Effector memory CD8-positive, alpha-beta T cell (primary cell): ENCODE measurements around the gene ABI2.
A peak's percentile ranks its signal among the peaks of the same experiment; 100 is the strongest.
"Not testable (repeated sequence)": the region's sequence is repeated elsewhere in the genome, so short reads cannot be mapped to it uniquely, and the experiment has no call there.

Experiments used
- ATAC-seq: fragments of 150-1000 bp; cut with Tn5 transposase; replicated peaks from 2 replicates; pipeline ENCODE4 v1.10.0; 2021; ENCODE audit warnings: mild to moderate bottlenecking, moderate library complexity
- DNase-seq, 3 experiments: peaks; one replicate each; pipeline ENCODE4 v3.0.0; 2021
- H3K27ac Mint-ChIP-seq, 2 donors: one replicate each; pipeline ENCODE4 v1.8.0; 2022; ENCODE audit warnings: mild to moderate bottlenecking in 2 of 2, mixed read lengths in 2 of 2, moderate library complexity in 2 of 2
- H3K27me3 Mint-ChIP-seq, 2 donors: one replicate each; pipeline ENCODE4 v1.8.0; 2022; ENCODE audit warnings: mixed read lengths in 2 of 2
- H3K36me3 Mint-ChIP-seq: one replicate; pipeline ENCODE4 v1.8.0; 2022; ENCODE audit warnings: mild to moderate bottlenecking, moderate library complexity, mixed read lengths; ENCODE audit not compliant: insufficient read depth
- H3K4me1 Mint-ChIP-seq, 2 donors: one replicate each; pipeline ENCODE4 v1.8.0; 2022; ENCODE audit warnings: low read depth in 2 of 2, mixed read lengths in 2 of 2
- H3K4me3 Mint-ChIP-seq, 2 donors: one replicate each; pipeline ENCODE4 v1.8.0; 2022; ENCODE audit warnings: mild to moderate bottlenecking in 2 of 2, mixed read lengths in 2 of 2, moderate library complexity in 2 of 2
- H3K9me3 Mint-ChIP-seq, 2 donors: one replicate each; pipeline ENCODE4 v1.8.0; 2022; ENCODE audit warnings: mixed read lengths in 2 of 2
- total RNA-seq, 9 experiments: gene quantifications; one replicate each; lab custom pipeline; 2026; lab: John Stamatoyannopoulos, UW

Gene ABI2
- total RNA-seq: 16.8 to 75.7 (median 33.6) reads per million in 9 experiments

DNA sequence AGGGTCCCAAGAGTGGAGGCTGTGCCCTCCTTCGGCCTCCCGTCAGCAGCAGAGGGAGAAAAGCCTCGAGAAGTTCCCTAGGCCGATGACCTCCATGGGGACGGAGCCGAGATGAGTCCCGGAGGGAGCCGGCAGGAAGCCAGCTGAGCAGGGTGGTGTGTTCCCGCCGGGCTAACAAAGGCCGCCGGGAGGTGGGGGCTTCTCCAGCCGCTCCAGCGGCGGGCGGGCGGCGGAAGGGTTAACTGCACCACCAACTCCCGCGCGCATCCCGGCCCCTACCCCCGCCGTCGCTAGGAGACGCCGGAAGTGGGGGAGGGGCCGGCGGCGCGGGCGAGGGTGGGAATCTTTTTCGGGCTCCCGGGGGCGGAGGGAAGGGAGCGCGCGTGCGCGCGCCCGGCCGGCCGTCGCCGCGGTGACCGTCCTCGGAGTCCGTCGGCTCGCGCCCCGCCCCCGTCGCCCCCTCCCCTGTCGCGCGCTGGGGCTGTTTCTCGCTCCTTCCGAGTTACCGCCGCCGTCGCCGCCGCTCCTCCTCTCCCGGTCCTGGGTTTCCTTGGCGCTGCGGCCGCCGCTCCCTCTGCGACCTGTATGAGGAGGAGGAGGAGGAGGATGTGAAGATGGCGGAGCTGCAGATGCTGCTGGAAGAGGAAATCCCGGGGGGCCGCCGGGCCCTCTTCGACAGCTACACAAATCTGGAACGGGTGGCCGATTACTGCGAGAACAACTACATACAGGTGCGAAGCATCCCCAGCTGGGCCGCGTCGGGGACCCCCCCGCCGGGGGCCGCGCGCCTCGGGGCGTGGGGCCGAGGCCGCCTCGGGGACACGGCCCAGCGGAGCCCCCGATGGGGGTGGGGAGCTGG, at the start of gene ABI2:
ABI2 (plus strand) TSS at position 494 of the 859 bp plus-strand sequence; CDS start at position 615, 121 bp downstream.
- Mint-ChIP-seq H3K4me3 (peak within 1 kb of the TSS; percentile 73 to 84), H3K27me3 (no peaks in the 10 kb centered on the region), H3K27ac (peak within 1 kb of the TSS; percentile 78 to 87), H3K9me3 (no peaks in the 10 kb centered on the region), H3K36me3 (peaks cover 4% of the 10 kb centered on the region), H3K4me1 (peaks cover 19 to 27% of the 10 kb centered on the region in 2 donors)
- DNase-seq (peak; percentile 16 to 29 (median 20)), ATAC-seq (peak; percentile 71)

DNA sequence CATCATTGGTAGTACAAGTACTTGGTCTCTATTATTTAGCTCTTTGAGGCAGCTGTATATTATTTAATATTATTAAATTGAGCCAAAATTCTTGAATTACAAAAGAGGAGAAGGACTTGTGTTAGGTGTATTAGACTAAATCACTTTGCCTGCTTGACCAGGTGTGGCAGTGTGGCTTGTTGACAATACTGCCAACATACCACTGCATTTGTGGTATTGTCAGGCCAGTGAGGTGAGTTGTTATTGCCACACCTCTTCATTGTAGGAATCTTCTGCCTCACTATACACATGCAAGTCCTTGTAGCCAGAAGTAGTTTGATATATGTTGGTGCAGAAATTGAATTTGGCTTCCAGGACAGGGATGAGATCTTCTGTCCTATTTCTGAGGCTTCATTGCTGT, 48.9 kb upstream of the ABI2 start:
- ATAC-seq (no peak), DNase-seq (no peak)
- no peaks in the 10 kb centered on the region for H3K9me3 Mint-ChIP-seq
- H3K27me3 Mint-ChIP-seq: no peaks in the 10 kb centered on the region
- H3K4me3 Mint-ChIP-seq: no peak overlapping the region
- H3K27ac Mint-ChIP-seq: no peak overlapping the region
- peaks cover 76% of the 10 kb centered on the region for H3K36me3 Mint-ChIP-seq
- no peaks in the 10 kb centered on the region for H3K4me1 Mint-ChIP-seq

DNA sequence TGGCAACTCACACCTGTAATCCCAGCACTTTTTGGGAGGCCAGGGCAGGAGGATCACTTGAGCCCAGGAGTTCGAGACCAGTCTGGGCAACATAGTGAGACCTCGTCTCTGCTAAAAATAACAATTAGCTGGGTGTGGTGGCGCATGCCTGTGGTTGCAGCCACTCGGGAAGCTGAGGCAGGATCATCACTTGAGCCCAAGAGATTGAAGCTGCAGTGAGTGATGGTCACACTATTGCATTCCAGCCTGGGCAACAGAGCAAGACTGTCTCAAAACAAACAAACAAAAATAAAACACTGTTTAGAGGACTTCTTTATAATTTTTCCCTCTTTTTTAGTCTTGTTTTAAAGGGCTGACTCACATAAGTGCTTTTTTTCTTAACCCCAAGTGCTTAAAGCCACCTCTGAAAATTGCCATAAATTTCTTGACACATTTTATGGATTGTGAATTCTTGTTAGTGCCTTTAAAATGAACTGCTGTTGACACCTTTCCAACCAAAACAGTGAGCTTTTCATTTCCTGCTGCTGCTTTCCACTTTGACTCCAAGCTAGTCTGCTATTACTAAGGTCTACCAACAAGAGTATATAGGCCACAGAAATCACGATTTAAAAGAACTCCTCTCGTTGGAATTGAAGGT, 47.6 kb upstream of the ABI2 start:
- no peak for DNase-seq
- ATAC-seq: no peak
- Mint-ChIP-seq H3K27ac (no peak overlapping the region), H3K36me3 (peaks cover 77% of the 10 kb centered on the region), H3K4me3 (no peak overlapping the region), H3K4me1 (no peaks in the 10 kb centered on the region), H3K27me3 (no peaks in the 10 kb centered on the region), H3K9me3 (no peaks in the 10 kb centered on the region)

DNA sequence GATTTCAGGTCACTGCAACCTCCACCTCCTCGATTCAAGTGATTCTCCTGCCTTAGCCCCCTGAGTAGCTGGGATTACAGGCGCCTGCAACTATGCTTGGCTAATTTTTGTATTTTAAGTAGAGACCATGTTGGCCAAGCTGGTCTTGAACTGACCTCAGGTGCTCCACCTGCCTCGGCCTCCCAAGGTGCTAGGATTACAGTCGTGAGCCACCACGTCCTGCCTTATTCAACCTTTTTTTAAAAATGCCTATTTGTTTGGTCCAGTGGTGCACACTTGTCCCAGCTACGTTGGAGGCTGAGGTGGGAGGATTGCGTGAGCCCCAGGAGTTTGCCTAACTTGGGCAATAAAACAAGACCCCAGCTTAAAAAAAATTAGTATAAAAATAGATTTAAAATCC, 46.1 kb upstream of the ABI2 start:
- Mint-ChIP-seq H3K27me3 (no peaks in the 10 kb centered on the region), H3K9me3 (no peaks in the 10 kb centered on the region), H3K4me3 (no peak overlapping the region), H3K4me1 (no peaks in the 10 kb centered on the region), H3K36me3 (peaks cover 79% of the 10 kb centered on the region), H3K27ac (no peak overlapping the region)
- DNase-seq (no peak), ATAC-seq (no peak)

DNA sequence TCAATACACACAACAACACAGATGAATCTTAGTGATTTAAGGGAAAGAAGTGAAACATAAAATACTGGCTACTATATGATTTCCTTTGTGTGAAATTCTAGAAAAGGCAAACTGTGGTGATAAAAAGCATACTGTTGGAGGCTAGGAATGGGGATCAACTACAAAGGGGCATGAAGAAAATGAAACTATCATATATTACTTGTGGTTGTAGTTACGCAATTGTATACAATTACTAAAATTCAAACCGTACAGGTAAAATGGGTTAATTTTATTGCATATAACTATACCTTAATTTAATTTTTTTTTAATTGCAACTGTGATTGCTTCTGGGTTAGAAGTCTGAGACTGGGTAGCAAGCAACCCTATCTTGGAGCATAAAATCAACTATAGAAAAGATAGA, 41.7 kb upstream of the ABI2 start:
- no peaks in the 10 kb centered on the region for H3K4me1 Mint-ChIP-seq
- no peaks in the 10 kb centered on the region for H3K9me3 Mint-ChIP-seq
- H3K36me3 Mint-ChIP-seq: peaks cover 69% of the 10 kb centered on the region
- H3K27ac Mint-ChIP-seq: no peak overlapping the region
- DNase-seq (no peak), ATAC-seq (no peak)
- no peak overlapping the region for H3K4me3 Mint-ChIP-seq
- no peaks in the 10 kb centered on the region for H3K27me3 Mint-ChIP-seq

DNA sequence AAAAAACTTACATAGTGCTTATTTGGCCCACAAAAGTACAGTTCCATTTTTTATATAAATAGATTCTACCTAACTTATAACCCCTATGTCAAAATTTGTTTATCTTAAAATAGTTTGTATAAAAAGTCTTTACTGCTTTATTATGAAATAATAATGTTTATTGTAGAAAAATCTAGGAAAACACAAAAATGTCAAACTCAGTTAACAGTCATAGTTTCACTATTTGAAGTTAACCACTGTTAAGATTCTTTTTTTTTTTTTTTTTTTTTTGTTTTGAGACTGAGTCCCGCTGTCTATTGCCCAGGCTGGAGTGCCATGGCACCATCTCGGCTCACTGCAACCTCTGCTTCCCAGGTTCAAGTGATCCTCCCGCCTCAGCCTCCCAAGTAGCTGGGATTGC, 26.5 kb upstream of the ABI2 start:
- ATAC-seq: no peak

DNA sequence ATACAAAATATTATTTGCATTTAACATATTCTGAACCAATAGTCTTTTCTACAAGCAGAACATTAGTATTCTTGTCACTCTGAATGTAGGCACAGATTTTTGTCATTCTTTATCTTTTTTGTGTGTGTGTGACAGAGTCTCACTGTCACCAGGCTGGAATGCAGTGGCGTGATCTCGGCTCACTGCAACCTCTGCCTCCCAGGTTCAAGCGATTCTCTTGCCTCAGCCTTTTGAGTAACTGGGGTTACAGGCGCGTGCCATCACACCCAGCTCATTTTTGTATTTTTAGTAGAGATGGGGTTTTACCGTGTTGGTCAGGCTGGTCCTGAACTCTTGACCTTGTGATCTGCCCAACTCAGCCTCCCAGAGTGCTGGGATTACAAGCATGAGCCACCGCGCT, 25.6 kb upstream of the ABI2 start:
- H3K27me3 Mint-ChIP-seq, H3K4me3 Mint-ChIP-seq, DNase-seq, H3K4me1 Mint-ChIP-seq, ATAC-seq, H3K27ac Mint-ChIP-seq, H3K9me3 Mint-ChIP-seq: not testable (repeated sequence)
- H3K36me3 Mint-ChIP-seq: peaks cover 61% of the 10 kb centered on the region

More for the DNA sequence above, 26.5 kb upstream of the ABI2 start:
- no peaks in the 10 kb centered on the region for H3K9me3 Mint-ChIP-seq
- H3K4me3 Mint-ChIP-seq: no peak overlapping the region
- no peaks in the 10 kb centered on the region for H3K4me1 Mint-ChIP-seq
- H3K36me3 Mint-ChIP-seq: peaks cover 63% of the 10 kb centered on the region
- H3K27ac Mint-ChIP-seq: no peak overlapping the region
- DNase-seq: no peak
- no peaks in the 10 kb centered on the region for H3K27me3 Mint-ChIP-seq

DNA sequence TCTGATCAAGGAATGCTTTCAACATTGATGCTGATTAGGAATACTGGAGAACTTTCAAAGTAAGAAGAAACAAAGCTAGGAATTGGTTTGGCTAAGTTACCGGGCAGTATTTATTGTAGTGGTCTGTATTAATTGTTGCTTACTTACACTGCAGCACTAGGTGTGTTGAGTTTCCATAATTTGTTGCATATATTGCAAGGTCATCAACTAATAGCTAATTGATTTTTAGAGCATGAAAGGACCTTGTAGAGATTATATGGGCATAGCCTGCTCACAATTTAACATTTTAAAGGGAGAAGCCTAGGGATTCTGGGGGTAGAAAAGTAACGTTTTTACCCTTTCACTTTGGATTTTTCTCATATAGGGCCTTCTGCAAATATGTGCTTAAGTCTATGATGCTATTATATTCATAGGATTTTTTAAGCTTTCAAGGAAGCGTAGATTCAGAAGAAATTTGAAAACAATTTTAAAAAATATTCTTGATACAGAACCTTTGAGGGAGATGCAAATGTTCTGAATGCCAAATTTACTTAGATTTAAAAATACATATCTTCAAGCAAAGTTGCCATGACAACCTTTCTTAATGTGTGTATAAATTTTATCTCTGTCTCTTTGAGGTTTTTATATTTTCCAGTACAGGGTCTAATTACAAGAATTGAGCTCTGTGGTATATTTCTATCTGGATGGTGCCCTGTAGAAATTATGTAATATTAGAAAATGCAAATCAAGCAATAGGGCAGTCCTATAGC, 17.3 kb upstream of the ABI2 start:
- H3K4me3 Mint-ChIP-seq: no peak overlapping the region
- DNase-seq: no peak
- peaks cover 2 to 7% of the 10 kb centered on the region in 2 donors for H3K4me1 Mint-ChIP-seq
- H3K36me3 Mint-ChIP-seq: peaks cover 10% of the 10 kb centered on the region
- no peak for ATAC-seq
- no peaks in the 10 kb centered on the region for H3K27me3 Mint-ChIP-seq
- peak overlapping the region in 1 of 2 donors; percentile 7 for H3K27ac Mint-ChIP-seq
- H3K9me3 Mint-ChIP-seq: peaks cover 0 to 2% of the 10 kb centered on the region in 2 donors

DNA sequence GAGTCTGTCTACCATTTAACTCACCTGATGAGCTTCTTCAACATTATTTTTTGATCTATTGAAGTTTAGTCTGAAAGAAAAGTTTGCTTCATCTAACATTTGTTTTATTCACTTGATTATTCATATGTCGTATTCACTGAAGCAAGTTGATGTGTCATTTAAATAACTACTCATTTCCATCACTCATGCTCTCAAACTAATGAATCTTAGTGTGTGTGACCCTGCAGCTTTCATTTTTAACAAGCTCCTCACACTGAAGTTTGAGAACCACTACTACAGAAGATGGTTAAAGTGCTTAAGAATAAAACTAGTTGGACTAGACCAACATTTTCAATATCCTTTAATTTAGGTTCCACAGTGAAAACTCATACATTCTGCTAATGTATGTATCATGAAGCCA, 1.8 kb upstream of the ABI2 start:
- Mint-ChIP-seq H3K27me3 (no peaks in the 10 kb centered on the region), H3K36me3 (peaks cover 4% of the 10 kb centered on the region), H3K27ac (peak overlapping the region in 1 of 2 donors; percentile 78), H3K4me3 (no peak overlapping the region), H3K4me1 (peaks cover 16 to 27% of the 10 kb centered on the region in 2 donors), H3K9me3 (no peaks in the 10 kb centered on the region)
- DNase-seq (no peak), ATAC-seq (no peak)

DNA sequence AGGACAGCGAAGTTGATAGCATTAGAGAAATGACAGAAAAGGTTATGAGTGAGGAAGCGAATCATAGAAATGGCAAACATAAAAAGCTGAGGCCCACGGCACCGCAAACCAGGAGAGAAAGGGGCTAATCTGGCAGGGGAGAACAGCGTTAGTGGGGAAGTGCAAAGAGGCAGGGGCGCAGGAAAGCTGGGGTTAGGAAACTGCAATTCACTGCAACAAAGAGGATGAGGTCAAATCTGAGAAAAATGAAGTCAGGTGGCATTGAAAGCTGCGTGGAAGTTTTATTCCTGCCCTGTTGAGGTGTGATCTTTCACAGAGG, 653 bp upstream of the ABI2 start:
- H3K27ac Mint-ChIP-seq: peak overlapping the region; percentile 38 to 78
- no peak for ATAC-seq
- peak overlapping the region; percentile 73 to 84 for H3K4me3 Mint-ChIP-seq
- peaks cover 19 to 27% of the 10 kb centered on the region in 2 donors for H3K4me1 Mint-ChIP-seq
- H3K9me3 Mint-ChIP-seq: no peaks in the 10 kb centered on the region
- DNase-seq: no peak
- no peaks in the 10 kb centered on the region for H3K27me3 Mint-ChIP-seq
- peaks cover 4% of the 10 kb centered on the region for H3K36me3 Mint-ChIP-seq

DNA sequence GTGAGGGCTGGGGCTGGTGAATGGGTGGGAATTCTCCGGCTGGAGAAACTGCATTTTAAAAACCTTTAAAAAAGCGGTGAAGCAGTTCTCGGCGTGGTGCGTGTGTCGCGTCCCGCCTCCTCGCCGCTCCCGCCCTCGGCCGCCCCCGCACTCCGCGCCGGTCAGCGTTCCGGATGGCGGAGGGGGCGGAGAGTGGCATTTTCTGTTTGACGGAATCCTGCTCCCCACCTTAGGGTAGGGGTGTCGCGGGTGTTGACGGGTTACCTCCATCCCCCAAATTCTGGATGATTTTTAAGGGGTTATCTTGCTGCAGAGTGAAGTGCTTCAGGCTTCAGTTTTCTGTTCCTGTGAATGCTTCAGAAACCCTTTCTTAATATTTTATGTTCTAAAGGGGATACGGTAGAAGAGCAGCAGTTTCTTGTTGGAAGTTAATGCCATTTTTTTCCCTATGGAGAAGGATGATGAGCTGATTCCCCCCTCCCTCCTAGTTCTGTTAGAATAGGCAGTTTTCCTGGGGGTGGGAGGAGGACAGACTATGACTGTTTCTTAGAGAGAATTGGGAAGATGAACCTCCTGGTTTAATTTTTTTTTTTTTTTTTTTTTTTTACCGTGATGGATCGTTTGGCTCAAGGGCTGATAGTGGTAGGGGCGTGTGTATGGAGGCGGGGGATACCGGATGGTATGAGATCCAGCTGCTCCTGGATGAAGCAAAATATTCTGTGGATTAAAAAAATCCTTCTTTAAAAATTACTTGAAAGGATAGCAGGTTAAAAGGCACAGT, 756 bp downstream of the ABI2 start:
- peak; percentile 60 for ATAC-seq

DNA sequence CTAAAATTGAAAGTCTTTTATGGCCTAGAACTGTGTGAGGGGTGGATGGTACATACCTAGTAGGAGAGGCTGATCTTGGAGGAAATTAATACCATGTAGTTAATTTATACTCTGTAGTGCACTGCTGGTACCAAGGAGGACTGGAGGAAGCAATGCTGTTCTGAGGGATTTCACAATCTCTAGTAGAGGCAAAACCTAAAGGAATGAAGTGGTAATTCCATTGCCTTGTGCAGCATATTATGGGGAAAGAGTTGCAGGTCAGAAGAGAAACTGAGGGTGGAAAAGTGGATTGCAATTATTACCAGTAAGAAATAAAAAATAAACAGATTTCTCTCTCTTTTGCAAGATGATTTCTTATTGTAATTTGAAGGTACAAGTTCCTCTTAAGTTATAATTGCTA, 2.2 kb downstream of the ABI2 start:
- Mint-ChIP-seq H3K36me3 (peaks cover 9% of the 10 kb centered on the region), H3K27ac (peak overlapping the region in 1 of 2 donors; percentile 7), H3K27me3 (no peaks in the 10 kb centered on the region), H3K9me3 (no peaks in the 10 kb centered on the region), H3K4me1 (peaks cover 19 to 27% of the 10 kb centered on the region in 2 donors), H3K4me3 (peak overlapping the region in 1 of 2 donors; percentile 84)
- DNase-seq (no peak), ATAC-seq (no peak)

More for the DNA sequence above, 756 bp downstream of the ABI2 start:
- H3K4me3 Mint-ChIP-seq: peak overlapping the region; percentile 73 to 84
- no peaks in the 10 kb centered on the region for H3K27me3 Mint-ChIP-seq
- peak overlapping the region; percentile 78 to 87 for H3K27ac Mint-ChIP-seq
- peak in 1 of 3 experiments; percentile 4 for DNase-seq
- H3K9me3 Mint-ChIP-seq: no peaks in the 10 kb centered on the region
- peaks cover 6% of the 10 kb centered on the region for H3K36me3 Mint-ChIP-seq
- H3K4me1 Mint-ChIP-seq: peaks cover 19 to 27% of the 10 kb centered on the region in 2 donors

DNA sequence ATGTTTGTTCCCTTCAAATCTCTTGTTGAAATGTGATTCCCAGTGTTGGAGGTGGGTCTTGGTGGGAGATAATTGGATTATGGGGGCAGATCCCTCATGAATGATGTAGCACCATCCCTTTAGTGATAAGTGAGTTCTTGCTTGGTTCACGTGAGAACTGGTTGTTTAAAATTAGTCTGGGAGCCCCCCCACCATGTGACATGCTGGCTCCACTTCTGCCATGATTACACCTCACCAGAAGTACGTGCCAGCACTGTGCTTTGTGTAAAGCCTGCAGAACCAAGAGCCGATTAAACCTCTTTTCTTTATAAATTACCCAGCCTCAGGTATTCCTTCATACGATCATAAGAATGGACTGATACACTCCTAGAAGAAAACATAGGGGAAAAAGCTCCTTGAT, 10.1 kb downstream of the ABI2 start:
- Mint-ChIP-seq H3K36me3 (peaks cover 5% of the 10 kb centered on the region), H3K4me1 (peaks cover 1 to 12% of the 10 kb centered on the region in 2 donors), H3K9me3 (no peaks in the 10 kb centered on the region), H3K4me3 (no peak overlapping the region), H3K27ac (no peak overlapping the region), H3K27me3 (no peaks in the 10 kb centered on the region)
- no peak for DNase-seq
- no peak for ATAC-seq
